IMR-90 (cell line): Measurements from ENCODE around the gene CLDN2. TPM values are rescaled to one million over a fixed set of nuclear protein-coding genes. Genes with fewer than 3 reads are reported as not detected.

Experiments used
- ATAC-seq: fragments of 200-7000 bp; cut with Tn5 transposase; 2 replicates; pipeline ENCODE4 v1.9.1; 2020; ENCODE audit warnings: low read depth, mild to moderate bottlenecking, moderate library complexity
- BruUV-seq: library from RNA; stranded (reverse); fragments of 400-500 nt; replicated peaks from 2 replicates; lab custom pipeline; 2021; lab: Mats Ljungman, UMichigan
- CTCF ChIA-PET: fragments of 300-600 bp; formaldehyde crosslinking; extraction: SDS; loops from one replicate; lab custom pipeline; 2021; ENCODE audit warnings: antibody characterized with exemption; lab: Yijun Ruan, JAX
- POLR2A ChIA-PET: fragments of 300-600 bp; sonication (Branson Sonifier 250); formaldehyde crosslinking; loops from one replicate; lab custom pipeline; 2022; ENCODE audit warnings: antibody characterized with exemption; ENCODE audit not compliant: unreplicated experiment; lab: Charles Lee
- DNase-seq: peaks from one replicate; pipeline ENCODE4 v3.0.0; 2013
- H2AFZ ChIP-seq: replicated peaks from 2 replicates; pipeline ENCODE3; 2013; ENCODE audit warnings: low read length, mild to moderate bottlenecking; ENCODE audit not compliant: poor library complexity
- H2AK5ac ChIP-seq: 2 replicates; pipeline ENCODE4 v1.6.1; 2013; ENCODE audit warnings: low read depth, low read length, inconsistent platforms
- H2AK9ac ChIP-seq: replicated peaks from 2 replicates; pipeline ENCODE3; 2013; ENCODE audit warnings: mild to moderate bottlenecking, low read depth, low read length, moderate library complexity; ENCODE audit not compliant: poor library complexity
- H2BK120ac ChIP-seq: 2 replicates; pipeline ENCODE4 v1.6.1; 2013; ENCODE audit warnings: low read depth, low read length, inconsistent platforms
- H2BK15ac ChIP-seq: 3 replicates; pipeline ENCODE4 v1.6.1; 2013; ENCODE audit warnings: low read depth, low read length, inconsistent platforms
- H2BK20ac ChIP-seq: 2 replicates; pipeline ENCODE4 v1.6.1; 2013; ENCODE audit warnings: low read depth, mild to moderate bottlenecking, inconsistent platforms, low read length, moderate library complexity
- H2BK5ac ChIP-seq: 2 replicates; pipeline ENCODE4 v1.6.1; 2013; ENCODE audit warnings: mild to moderate bottlenecking, low read depth, low read length, inconsistent platforms; ENCODE audit not compliant: poor library complexity, severe bottlenecking
- H3K14ac ChIP-seq: replicated peaks from 2 replicates; pipeline ENCODE4 v1.6.1; 2013; ENCODE audit warnings: low read depth, low read length, inconsistent platforms
- H3K18ac ChIP-seq: 2 replicates; pipeline ENCODE4 v1.6.1; 2013; ENCODE audit warnings: low read depth, low read length, control low read depth
- H3K23ac ChIP-seq: 2 replicates; pipeline ENCODE4 v1.6.1; 2013; ENCODE audit warnings: low read depth, low read length, inconsistent platforms
- H3K27ac ChIP-seq: 2 replicates; pipeline ENCODE4 v1.5.1; 2013; ENCODE audit warnings: mild to moderate bottlenecking, control low read depth, low read length; ENCODE audit not compliant: insufficient read depth
- H3K27me3 ChIP-seq: 2 replicates; pipeline ENCODE4 v1.6.1; 2013; ENCODE audit warnings: low read length; ENCODE audit not compliant: control insufficient read depth, insufficient read depth
- H3K36me3 ChIP-seq: 2 replicates; pipeline ENCODE4 v1.6.1; 2013; ENCODE audit warnings: low read length, mixed read lengths; ENCODE audit not compliant: control insufficient read depth, insufficient read depth
- H3K4ac ChIP-seq: 2 replicates; pipeline ENCODE4 v1.6.1; 2013; ENCODE audit warnings: low read depth, low read length, inconsistent platforms
- H3K4me1 ChIP-seq: 2 replicates; pipeline ENCODE4 v1.6.1; 2013; ENCODE audit warnings: low read length, mixed read lengths; ENCODE audit not compliant: control insufficient read depth, insufficient read depth
- H3K4me2 ChIP-seq: 2 replicates; pipeline ENCODE4 v1.6.1; 2013; ENCODE audit warnings: low read depth, mild to moderate bottlenecking, control low read depth, low read length, moderate library complexity
- H3K4me3 ChIP-seq: 2 replicates; pipeline ENCODE4 v1.5.1; 2013; ENCODE audit warnings: low read depth, mild to moderate bottlenecking, control low read depth, low read length, moderate library complexity; ENCODE audit not compliant: insufficient read depth
- H3K56ac ChIP-seq: 2 replicates; pipeline ENCODE4 v1.6.1; 2013; ENCODE audit warnings: low read length, inconsistent platforms; ENCODE audit not compliant: insufficient read depth; ENCODE audit errors: extremely low read depth
- H3K79me1 ChIP-seq, 2 experiments: 2 replicates each; pipeline ENCODE4 v1.6.1; 2013; ENCODE audit warnings: low read length in 2 of 2, inconsistent platforms in 1 of 2, low read depth in 1 of 2
- H3K9ac ChIP-seq: 2 replicates; pipeline ENCODE4 v1.6.1; 2013; ENCODE audit warnings: low read depth, low read length, control low read depth
- H3K9me1 ChIP-seq: 2 replicates; pipeline ENCODE4 v1.6.1; 2013; ENCODE audit warnings: low read length, inconsistent platforms; ENCODE audit not compliant: insufficient read depth
- H3K9me3 ChIP-seq: 2 replicates; pipeline ENCODE4 v1.6.1; 2013; ENCODE audit warnings: low read length; ENCODE audit not compliant: control insufficient read depth, insufficient read depth
- H4K20me1 ChIP-seq: 2 replicates; pipeline ENCODE4 v1.6.1; 2013; ENCODE audit warnings: low read length, inconsistent platforms; ENCODE audit not compliant: insufficient read depth
- H4K5ac ChIP-seq: 2 replicates; pipeline ENCODE4 v1.6.1; 2013; ENCODE audit warnings: mild to moderate bottlenecking, low read depth, low read length, control low read depth
- H4K8ac ChIP-seq, 2 experiments: 2 replicates each; pipeline ENCODE4 v1.6.1; 2013; ENCODE audit warnings: low read depth in 2 of 2, low read length in 2 of 2, control low read depth in 1 of 2, inconsistent platforms in 1 of 2
- H4K91ac ChIP-seq: 2 replicates; pipeline ENCODE4 v1.6.1; 2013; ENCODE audit warnings: low read depth, low read length, inconsistent platforms; ENCODE audit not compliant: insufficient read depth
- BHLHE40 ChIP-seq: fragments of 150-350 bp; IDR thresholded peaks from 2 replicates; pipeline ENCODE4 v1.6.1; 2016; ENCODE audit warnings: mild to moderate bottlenecking, low read depth, low read length
- CEBPB ChIP-seq: IDR thresholded peaks from 2 replicates; pipeline ENCODE4 v1.6.1; 2012; ENCODE audit warnings: low read depth, low read length, improper control_type of control experiment
- CHD1 ChIP-seq: IDR thresholded peaks from 2 replicates; pipeline ENCODE4 v1.6.1; 2012; ENCODE audit warnings: low read depth, low read length, improper control_type of control experiment
- CTCF ChIP-seq: conservative IDR thresholded peaks from 2 replicates; pipeline ENCODE4 v1.5.1; 2012; ENCODE audit warnings: mild to moderate bottlenecking, low read depth, low read length, improper control_type of control experiment
- ELK1 ChIP-seq: fragments of 150-350 bp; IDR thresholded peaks from 2 replicates; pipeline ENCODE4 v1.6.1; 2016; ENCODE audit warnings: low read depth, mild to moderate bottlenecking, low read length, moderate library complexity, borderline replicate concordance
- FOS ChIP-seq: fragments of 150-350 bp; IDR thresholded peaks from 2 replicates; pipeline ENCODE4 v1.6.1; 2016; ENCODE audit warnings: low read depth, low read length
- MAFK ChIP-seq: IDR thresholded peaks from 2 replicates; pipeline ENCODE4 v1.6.1; 2012; ENCODE audit warnings: low read depth, low read length, improper control_type of control experiment
- MAZ ChIP-seq: IDR thresholded peaks from 2 replicates; pipeline ENCODE4 v1.6.1; 2012; ENCODE audit warnings: low read depth, mild to moderate bottlenecking, low read length, improper control_type of control experiment, moderate library complexity, borderline replicate concordance
- MXI1 ChIP-seq: IDR thresholded peaks from 2 replicates; pipeline ENCODE4 v1.6.1; 2012; ENCODE audit warnings: low read depth, mild to moderate bottlenecking, low read length, moderate library complexity, borderline replicate concordance
- NFE2L2 ChIP-seq: fragments of 150-350 bp; IDR thresholded peaks from 2 replicates; pipeline ENCODE4 v1.6.1; 2016; ENCODE audit warnings: low read depth, mild to moderate bottlenecking, low read length
- POLR2A ChIP-seq: IDR thresholded peaks from 2 replicates; pipeline ENCODE4 v1.6.1; 2012; ENCODE audit warnings: mild to moderate bottlenecking, low read depth, low read length
- RAD21 ChIP-seq: IDR thresholded peaks from 2 replicates; pipeline ENCODE4 v1.6.1; 2012; ENCODE audit warnings: low read length, improper control_type of control experiment
- RCOR1 ChIP-seq: IDR thresholded peaks from 2 replicates; pipeline ENCODE4 v1.6.1; 2012; ENCODE audit warnings: mild to moderate bottlenecking, low read length, improper control_type of control experiment; ENCODE audit not compliant: insufficient replicate concordance
- RFX5 ChIP-seq: IDR thresholded peaks from 2 replicates; pipeline ENCODE4 v1.8.0; 2012; ENCODE audit warnings: low read depth, mild to moderate bottlenecking, low read length, moderate library complexity
- SMC3 ChIP-seq: fragments of 150-350 bp; IDR thresholded peaks from 2 replicates; pipeline ENCODE4 v1.6.1; 2016; ENCODE audit warnings: low read depth, mild to moderate bottlenecking, antibody characterized with exemption, low read length, moderate library complexity
- USF2 ChIP-seq: fragments of 150-350 bp; IDR thresholded peaks from 2 replicates; pipeline ENCODE4 v1.6.1; 2017; ENCODE audit warnings: mild to moderate bottlenecking, antibody characterized with exemption, low read length, low read depth
- WGBS, 2 experiments: methylation state at CpG; one replicate each; pipeline versions ENCODE4 v1.1.5 to v1.1.7; 2013; ENCODE audit warnings: missing lambda C conversion rate in 2 of 2; ENCODE audit not compliant: insufficient read length in 1 of 2; ENCODE audit errors: extremely low coverage in 2 of 2; 5-methylcytosine and 5-hydroxymethylcytosine counted together
- dilution Hi-C: fragments of 300-500 bp; cut with HindIII; formaldehyde crosslinking; loops from one replicate; pipeline ENCODE4 v1.14.3; 2018; ENCODE audit warnings: low sequenced_read_pairs; ENCODE audit not compliant: unreplicated experiment
- in situ Hi-C: fragments of 300-500 bp; cut with MboI; formaldehyde crosslinking; loops from 3 replicates; pipeline ENCODE4 v1.14.3; 2019; ENCODE audit warnings: low sequenced_read_pairs, inconsistent platforms, mixed read lengths
- intact Hi-C: fragments of 100-400 bp; cut with micrococcal nuclease; formaldehyde crosslinking; loops from 2 replicates; pipeline ENCODE4 v1.10.0; 2022
- polyA plus RNA-seq, 3 experiments: library from polyadenylated mRNA; depleted of rRNA; stranded (reverse); fragments of >200 nt; gene quantifications; 2 replicates each; pipeline ENCODE4 v1.2.3, GENCODE V29; 2012; ENCODE audit warnings: low replicate concordance in 1 of 3
- total RNA-seq: library from RNA; depleted of rRNA; stranded (reverse); fragments of >200 nt; gene quantifications from 2 replicates; pipeline ENCODE4 v1.2.3, GENCODE V29; 2012

The CLDN2 gene
- total and polyA plus RNA-seq, 2 of the 4 experiments (the other 2 are of a cell fraction) = 0.03 TPM; not detected in 1

DNA sequence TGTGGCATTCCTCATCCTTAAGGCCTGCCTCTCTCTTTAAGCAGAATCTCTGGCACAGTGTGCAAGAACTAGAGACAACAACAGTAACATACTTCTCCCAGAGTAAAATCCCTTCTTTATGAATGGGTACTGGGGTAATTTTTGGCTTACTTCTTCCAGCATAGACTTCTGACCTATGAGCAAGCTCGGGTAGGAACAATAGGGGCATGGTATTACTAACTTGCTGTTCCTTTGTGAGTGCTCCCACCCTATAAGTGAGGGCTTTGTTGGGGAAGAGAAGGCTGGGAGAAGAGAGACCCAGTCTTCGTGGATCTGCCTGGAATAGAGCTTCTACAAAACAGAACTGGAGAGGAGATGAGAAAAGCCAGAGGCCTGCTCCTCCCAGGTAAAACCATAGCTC lies 30.2 kb downstream of the CLDN2 start:
- Histone ChIP-seq H2AFZ (no peak overlapping the region), H3K4ac (no peak overlapping the region)

More for the DNA sequence above, 30.2 kb downstream of the CLDN2 start:
- no peak overlapping the region for H4K5ac ChIP-seq
- no peak overlapping the region for H2BK15ac ChIP-seq
- H4K8ac ChIP-seq = no peak overlapping the region
- ChIA-PET POLR2A (no interaction called here), CTCF (interaction anchor here (1.1 kb wide), 1 partner anchor 48 kb away, joined by 4 read pairs; no protein-coding TSS in a partner anchor)
- H2BK5ac ChIP-seq = no peak overlapping the region
- dilution Hi-C loops (no loop called here), in situ Hi-C loops (no loop called here), intact Hi-C loops (no loop called here)
- no peak for ATAC-seq
- no peak overlapping the region for H3K14ac ChIP-seq
- no peak overlapping the region for H3K9ac ChIP-seq
- H2BK20ac ChIP-seq = no peak overlapping the region
- no peak overlapping the region for H2AK9ac ChIP-seq
- no peak overlapping the region for H3K18ac ChIP-seq
- no TSS peak for BruUV-seq
- no peaks in the 10 kb centered on the region for H3K9me3 ChIP-seq
- no peaks in the 10 kb centered on the region; a peak in 1 of 4 replicates for H3K79me1 ChIP-seq
- no peak overlapping the region for H3K4me3 ChIP-seq
- H2BK120ac ChIP-seq = no peak overlapping the region
- H3K9me1 ChIP-seq = no peaks in the 10 kb centered on the region
- H2AK5ac ChIP-seq = no peak overlapping the region
- no CpG with 5 or more reads among the region's 2 CpGs for WGBS, 2 experiments
- H3K27me3 ChIP-seq = no peaks in the 10 kb centered on the region; the same call in 1 of the 2 replicates
- H3K27ac ChIP-seq = no peak overlapping the region
- H4K20me1 ChIP-seq = no peaks in the 10 kb centered on the region
- peaks cover 3% of the 10 kb centered on the region; the same call in 1 of the 2 replicates for H3K36me3 ChIP-seq
- no peak overlapping the region for H3K4me2 ChIP-seq
- H3K23ac ChIP-seq = no peak overlapping the region
- H3K56ac ChIP-seq = no peak overlapping the region
- peaks cover 2% of the 10 kb centered on the region; the same call in 1 of the 2 replicates for H3K4me1 ChIP-seq
- no peak for DNase-seq
- no peak for TF ChIP-seq MXI1
- TF ChIP-seq CHD1 = no peak
- no peak for TF ChIP-seq CEBPB
- no peak for TF ChIP-seq SMC3
- TF ChIP-seq ELK1 = no peak
- no peak for TF ChIP-seq CTCF
- no peak for TF ChIP-seq RAD21
- TF ChIP-seq RFX5 = no peak
- no peak for TF ChIP-seq USF2
- no peak for TF ChIP-seq NFE2L2
- TF ChIP-seq BHLHE40 = no peak
- no peak for TF ChIP-seq MAFK
- no peak for TF ChIP-seq FOS
- no peak for TF ChIP-seq MAZ
- TF ChIP-seq POLR2A = no peak
- TF ChIP-seq RCOR1 = no peak
- H4K91ac ChIP-seq = no peak overlapping the region
